ENCODE measurements around the gene LMBR1. TPM values are rescaled to one million over a fixed set of nuclear protein-coding genes. Genes with fewer than 3 reads are reported as not detected.

The LMBR1 gene
- total and polyA plus RNA-seq, 12 donors = 16.9 to 341 (median 117) TPM

DNA sequence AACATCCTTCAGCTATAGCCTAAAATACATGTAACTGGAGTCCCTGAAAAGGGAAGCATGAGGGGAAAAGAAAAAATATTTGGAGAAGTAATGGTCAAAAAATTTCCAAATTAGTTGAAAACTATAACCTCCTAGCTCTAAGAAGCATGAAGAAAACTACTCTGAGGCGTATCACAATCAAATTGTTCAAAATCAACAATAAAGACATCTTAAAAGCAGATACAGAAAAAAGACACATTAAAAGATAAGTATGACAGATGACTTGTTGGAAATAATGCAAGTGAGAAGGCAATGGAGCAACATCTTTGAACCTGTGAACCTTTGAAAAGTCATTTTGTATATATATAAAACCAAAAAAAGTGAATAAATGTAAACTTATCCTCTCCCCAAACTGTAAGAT, 159.3 kb downstream of the LMBR1 start:
- intact Hi-C loops (cut with DNase I) = no loop called here
- H3K4me1 ChIP-seq (replicated peaks in 1 of 2) = no peaks in the 10 kb centered on the region
- H3K36me3 ChIP-seq (replicated peaks in 1 of 2) = no peaks in the 10 kb centered on the region
- TF ChIP-seq POLR2A (IDR thresholded peaks at IDR 0.05) = no peak
- TF ChIP-seq, protein P1, sequence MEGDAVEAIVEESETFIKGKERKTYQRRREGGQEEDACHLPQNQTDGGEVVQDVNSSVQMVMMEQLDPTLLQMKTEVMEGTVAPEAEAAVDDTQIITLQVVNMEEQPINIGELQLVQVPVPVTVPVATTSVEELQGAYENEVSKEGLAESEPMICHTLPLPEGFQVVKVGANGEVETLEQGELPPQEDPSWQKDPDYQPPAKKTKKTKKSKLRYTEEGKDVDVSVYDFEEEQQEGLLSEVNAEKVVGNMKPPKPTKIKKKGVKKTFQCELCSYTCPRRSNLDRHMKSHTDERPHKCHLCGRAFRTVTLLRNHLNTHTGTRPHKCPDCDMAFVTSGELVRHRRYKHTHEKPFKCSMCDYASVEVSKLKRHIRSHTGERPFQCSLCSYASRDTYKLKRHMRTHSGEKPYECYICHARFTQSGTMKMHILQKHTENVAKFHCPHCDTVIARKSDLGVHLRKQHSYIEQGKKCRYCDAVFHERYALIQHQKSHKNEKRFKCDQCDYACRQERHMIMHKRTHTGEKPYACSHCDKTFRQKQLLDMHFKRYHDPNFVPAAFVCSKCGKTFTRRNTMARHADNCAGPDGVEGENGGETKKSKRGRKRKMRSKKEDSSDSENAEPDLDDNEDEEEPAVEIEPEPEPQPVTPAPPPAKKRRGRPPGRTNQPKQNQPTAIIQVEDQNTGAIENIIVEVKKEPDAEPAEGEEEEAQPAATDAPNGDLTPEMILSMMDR (IDR thresholded peaks at IDR 0.05) = no peak
- no peak for DNase-seq
- 50 to 100% (median 98%) methylated on average over 1 of the region's 1 CpG for WGBS, 4 donors
- H3K27ac ChIP-seq = no peak overlapping the region
- no peaks in the 10 kb centered on the region for H3K27me3 ChIP-seq
- H3K9me3 ChIP-seq (replicated peaks in 1 of 3) = peaks cover 0 to 14% (median 9%) of the 10 kb centered on the region in 3 donors
- H3K4me3 ChIP-seq = no peak overlapping the region

DNA sequence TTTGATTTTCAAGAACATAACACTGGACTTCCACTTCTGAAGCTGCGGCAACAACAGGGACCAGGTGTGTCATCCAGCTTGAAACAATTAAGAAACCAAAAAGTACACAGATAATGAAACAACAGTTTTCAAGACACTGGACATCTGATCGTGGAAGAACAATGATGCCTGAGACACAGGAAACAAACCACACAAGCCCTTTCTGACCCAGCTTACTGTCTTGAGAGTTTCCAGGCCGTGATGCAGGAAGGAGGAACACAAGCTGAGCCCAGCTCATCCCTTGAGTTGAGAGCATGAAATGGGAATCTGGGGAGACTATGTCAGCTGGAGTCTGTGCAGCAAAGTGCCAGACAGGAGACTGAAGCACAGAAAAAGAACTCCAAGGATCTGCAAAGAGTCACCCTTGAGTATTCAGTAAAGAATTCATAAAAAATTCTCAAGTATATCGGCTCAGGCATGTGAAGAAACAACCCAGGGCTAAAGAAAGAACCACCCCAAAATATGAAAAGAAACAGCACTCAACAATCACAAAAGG, 160.8 kb downstream of the LMBR1 start:
- H3K36me3 ChIP-seq (replicated peaks in 1 of 2) = no peaks in the 10 kb centered on the region
- intact Hi-C loops (cut with DNase I) = no loop called here
- TF ChIP-seq, protein P1 (IDR thresholded peaks at IDR 0.05) = no peak
- no peak for TF ChIP-seq POLR2A (IDR thresholded peaks at IDR 0.05)
- H3K9me3 ChIP-seq (replicated peaks in 1 of 3) = peaks cover 0 to 14% (median 9%) of the 10 kb centered on the region in 3 donors
- H3K27ac ChIP-seq = no peak overlapping the region
- no peak overlapping the region for H3K4me3 ChIP-seq
- no peaks in the 10 kb centered on the region for H3K4me1 ChIP-seq (replicated peaks in 1 of 2)
- 89 to 94% (median 92%) methylated on average over 4 of the region's 4 CpGs for WGBS, 4 donors
- no peak for DNase-seq
- H3K27me3 ChIP-seq = no peaks in the 10 kb centered on the region

DNA sequence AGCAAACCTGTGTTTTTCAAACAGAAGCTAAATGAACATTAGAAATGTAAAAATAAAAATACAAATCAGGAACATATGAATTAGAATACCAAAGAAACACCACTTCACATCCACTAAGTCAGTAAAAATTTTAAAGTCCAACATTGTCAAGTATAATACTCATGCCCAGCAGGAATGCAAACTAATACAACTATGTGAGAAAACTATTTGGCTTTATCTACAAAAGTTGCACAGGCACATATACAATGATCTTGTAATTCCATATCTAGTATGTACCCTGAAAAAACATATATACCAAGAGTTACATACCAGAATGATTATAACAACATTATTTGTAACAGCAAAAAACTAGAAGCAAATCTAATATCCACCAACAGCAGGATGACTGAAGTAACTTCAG, 161.3 kb downstream of the LMBR1 start:
- DNase-seq = no peak
- Histone ChIP-seq H3K4me3 (no peak overlapping the region), H3K9me3 (replicated peaks in 1 of 3) (peaks cover 0 to 14% (median 9%) of the 10 kb centered on the region in 3 donors), H3K36me3 (replicated peaks in 1 of 2) (no peaks in the 10 kb centered on the region), H3K27ac (no peak overlapping the region), H3K4me1 (replicated peaks in 1 of 2) (no peaks in the 10 kb centered on the region), H3K27me3 (no peaks in the 10 kb centered on the region)
- TF ChIP-seq, protein P1 (IDR thresholded peaks at IDR 0.05) = no peak
- TF ChIP-seq POLR2A (IDR thresholded peaks at IDR 0.05) = no peak
- intact Hi-C loops (cut with DNase I) = no loop called here

DNA sequence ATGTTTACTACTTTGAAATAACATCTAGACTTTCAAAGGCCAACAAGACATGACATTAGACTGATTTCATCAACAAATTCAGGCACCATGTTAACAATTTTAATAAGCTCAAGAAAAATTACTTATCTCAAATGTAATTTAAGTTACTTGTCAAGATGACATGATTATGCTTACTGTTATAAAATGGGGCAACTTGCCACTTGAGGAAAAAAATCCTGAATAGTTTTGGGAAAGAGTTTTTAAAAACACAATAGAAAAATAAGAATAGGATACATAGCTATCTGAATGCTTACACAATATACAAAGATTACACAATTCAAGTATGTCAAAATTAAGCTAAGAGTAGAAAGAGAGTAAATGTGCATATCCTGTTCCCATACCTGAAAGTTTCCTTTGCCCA, 167.0 kb downstream of the LMBR1 start:
- Histone ChIP-seq H3K27me3 (no peaks in the 10 kb centered on the region), H3K36me3 (replicated peaks in 1 of 2) (no peaks in the 10 kb centered on the region), H3K27ac (no peak overlapping the region), H3K4me3 (no peak overlapping the region), H3K4me1 (replicated peaks in 1 of 2) (peaks cover 4 to 11% of the 10 kb centered on the region in 2 donors), H3K9me3 (replicated peaks in 1 of 3) (peaks cover 0 to 5% (median 0%) of the 10 kb centered on the region in 3 donors)
- DNase-seq = no peak
- TF ChIP-seq POLR2A (IDR thresholded peaks at IDR 0.05) = no peak
- TF ChIP-seq, protein P1 (IDR thresholded peaks at IDR 0.05) = no peak
- intact Hi-C loops (cut with DNase I) = no loop called here
